Prostate gland (tissue), 2 donors: ENCODE measurements around the gene DST. TPM values are rescaled to one million over a fixed set of nuclear protein-coding genes. Genes with fewer than 3 reads are reported as not detected.

ENCODE experiments used
- DNase-seq: peaks from one replicate; pipeline ENCODE4 v3.0.0-alpha.2; 2019; ENCODE audit warnings: low spot score
- H3K27ac ChIP-seq, 2 donors: fragments of 200-600 bp; sonication (generic); 2 replicates each; pipeline ENCODE4 v1.5.1; 2017 to 2019
- H3K27me3 ChIP-seq: fragments of 200-600 bp; sonication (generic); replicated peaks from 2 replicates; pipeline ENCODE4 v1.5.1; 2019; ENCODE audit not compliant: insufficient read depth
- H3K36me3 ChIP-seq, 2 donors: fragments of 200-600 bp; sonication (generic); 1 replicate in 1 of 2; 2 replicates in 1 of 2; pipeline versions ENCODE4 v1.5.1 to v1.8.1; 2017 to 2019
- H3K4me1 ChIP-seq: fragments of 200-600 bp; sonication (generic); replicated peaks from 2 replicates; pipeline ENCODE4 v1.5.1; 2019
- H3K4me3 ChIP-seq, 2 donors: fragments of 200-600 bp; sonication (generic); 2 replicates each; pipeline ENCODE4 v1.5.1; 2017 to 2019
- H3K9me3 ChIP-seq: fragments of 200-600 bp; sonication (generic); 2 replicates; pipeline ENCODE4 v1.5.1; 2017
- CTCF ChIP-seq, 4 experiments: fragments of 200-600 bp in 2 of 4; fragments of 450-650 bp in 2 of 4; sonication (generic) in 2 of 4; IDR thresholded peaks; 1 replicate in 3 of 4; 2 replicates in 1 of 4; pipeline ENCODE4 v1.5.1; 2016 to 2019; ENCODE audit warnings: antibody characterized with exemption in 4 of 4, mild to moderate bottlenecking in 2 of 4, moderate library complexity in 2 of 4
- POLR2A ChIP-seq: fragments of 450-650 bp; IDR thresholded peaks from one replicate; pipeline ENCODE4 v1.6.1; 2016; ENCODE audit warnings: antibody characterized with exemption, mild to moderate bottlenecking
- POLR2AphosphoS5 ChIP-seq: sonication (generic); formaldehyde crosslinking; IDR thresholded peaks from one replicate; pipeline ENCODE4 v1.6.1; 2017; ENCODE audit warnings: antibody characterized with exemption
- WGBS: methylation state at CpG from one replicate; pipeline ENCODE4 v1.1.5; 2018; 5-methylcytosine and 5-hydroxymethylcytosine counted together
- intact Hi-C: fragments of 100-400 bp; cut with DNase I; formaldehyde crosslinking; loops from one replicate; pipeline ENCODE4 v1.14.2; 2022
- total RNA-seq, 2 donors: library from RNA; depleted of rRNA; stranded (reverse); fragments of >200 nt; gene quantifications; one replicate each; pipeline ENCODE4 v1.1.0, GENCODE V29; 2016

Gene DST
- total RNA-seq, 2 donors from 2014 or later, result 131 to 242 TPM

- no peak for DNase-seq
- intact Hi-C loops, result no loop called here
- no peaks in the 10 kb centered on the region for H3K4me1 ChIP-seq
- no peak overlapping the region for H3K27ac ChIP-seq
- 68% methylated on average over 4 of the region's 4 CpGs for WGBS
- no peaks in the 10 kb centered on the region for H3K27me3 ChIP-seq
- no peak overlapping the region for H3K4me3 ChIP-seq
- no peaks in the 10 kb centered on the region for H3K9me3 ChIP-seq
- TF ChIP-seq POLR2AphosphoS5 (no peak), CTCF (IDR thresholded peaks at IDR 0.05) (no peak), POLR2A (no peak)
- no peaks in the 10 kb centered on the region for H3K36me3 ChIP-seq
Measured at GRCh38 chr6:56435754-56436153, 206.9 kb downstream of the DST start.

- no peak for TF ChIP-seq POLR2AphosphoS5
- no peak for TF ChIP-seq CTCF (IDR thresholded peaks at IDR 0.05)
- no peak for TF ChIP-seq POLR2A
- H3K4me1 ChIP-seq, result no peaks in the 10 kb centered on the region
- no peak for DNase-seq
- 61% methylated on average over 2 of the region's 2 CpGs for WGBS
- H3K27me3 ChIP-seq, result no peaks in the 10 kb centered on the region
- no peak overlapping the region for H3K27ac ChIP-seq
- H3K4me3 ChIP-seq, result no peak overlapping the region
- H3K36me3 ChIP-seq, result no peaks in the 10 kb centered on the region
- H3K9me3 ChIP-seq, result no peaks in the 10 kb centered on the region
- intact Hi-C loops, result no loop called here
Measured at GRCh38 chr6:56435326-56435725, 207.4 kb downstream of the DST start.

- 88% methylated on average over 2 of the region's 2 CpGs for WGBS
Measured at GRCh38 chr6:56434606-56435005, 208.1 kb downstream of the DST start.

GRCh38 chr6:56433119-56433518, 209.6 kb downstream of the DST start:
- 82% methylated on average over 36 of the region's 36 CpGs for WGBS
- Histone ChIP-seq H3K36me3 (no peaks in the 10 kb centered on the region), H3K4me3 (no peak overlapping the region), H3K4me1 (no peaks in the 10 kb centered on the region), H3K27ac (no peak overlapping the region), H3K27me3 (no peaks in the 10 kb centered on the region), H3K9me3 (no peaks in the 10 kb centered on the region)
- intact Hi-C loops, result no loop called here
- TF ChIP-seq POLR2AphosphoS5 (no peak), POLR2A (no peak), CTCF (IDR thresholded peaks at IDR 0.05) (no peak)
- DNase-seq, result no peak

More at GRCh38 chr6:56434606-56435005, 208.1 kb downstream of the DST start:
- Histone ChIP-seq H3K36me3 (no peaks in the 10 kb centered on the region), H3K27me3 (no peaks in the 10 kb centered on the region), H3K27ac (no peak overlapping the region), H3K9me3 (no peaks in the 10 kb centered on the region), H3K4me3 (no peak overlapping the region), H3K4me1 (no peaks in the 10 kb centered on the region)
- intact Hi-C loops, result no loop called here
- TF ChIP-seq POLR2AphosphoS5 (no peak), CTCF (IDR thresholded peaks at IDR 0.05) (no peak), POLR2A (no peak)
- no peak for DNase-seq

GRCh38 chr6:56432194-56432593, 210.5 kb downstream of the DST start:
- DNase-seq, result no peak
- H3K27me3 ChIP-seq, result no peaks in the 10 kb centered on the region
- no peaks in the 10 kb centered on the region for H3K4me1 ChIP-seq
- H3K4me3 ChIP-seq, result no peak overlapping the region
- no peak for TF ChIP-seq CTCF (IDR thresholded peaks at IDR 0.05)
- TF ChIP-seq POLR2A, result no peak
- no peak for TF ChIP-seq POLR2AphosphoS5
- H3K36me3 ChIP-seq, result no peaks in the 10 kb centered on the region
- no peak overlapping the region for H3K27ac ChIP-seq
- 97% methylated on average over 24 of the region's 24 CpGs for WGBS
- no peaks in the 10 kb centered on the region for H3K9me3 ChIP-seq
- intact Hi-C loops, result no loop called here
